GM10248 (cell line): ENCODE measurements around the gene RCBTB2.

Source experiments
- CTCF ChIA-PET: fragments of 300-600 bp; sonication (Branson Sonifier 250); formaldehyde crosslinking; extraction: SDS; loops from one replicate; lab custom pipeline; 2021; ENCODE audit warnings: antibody characterized with exemption; lab: Yijun Ruan, JAX
- POLR2A ChIA-PET: fragments of 350-650 bp; sonication (Branson Sonifier 250); formaldehyde crosslinking; extraction: SDS; loops from one replicate; lab custom pipeline; 2020; ENCODE audit warnings: antibody characterized with exemption; lab: Yijun Ruan, JAX
- DNase-seq: peaks from one replicate; pipeline ENCODE4 v3.0.0; 2012; ENCODE audit errors: extremely low spot score
- CTCF ChIP-seq: IDR thresholded peaks from 2 replicates; pipeline ENCODE4 v1.5.1; 2012; ENCODE audit warnings: mild to moderate bottlenecking, low read depth; ENCODE audit errors: extremely low read depth, missing control alignments, control extremely low read depth

Gene RCBTB2

GRCh38 chr13:48564056-48564455, 31.2 kb upstream of the RCBTB2 start:
- CTCF ChIA-PET: interaction anchor here (8.8 kb wide), 1 partner anchor 16 kb away, joined by 50 read pairs; no protein-coding TSS in a partner anchor
- POLR2A ChIA-PET: no interaction called here
- no peak for TF ChIP-seq CTCF

DNA sequence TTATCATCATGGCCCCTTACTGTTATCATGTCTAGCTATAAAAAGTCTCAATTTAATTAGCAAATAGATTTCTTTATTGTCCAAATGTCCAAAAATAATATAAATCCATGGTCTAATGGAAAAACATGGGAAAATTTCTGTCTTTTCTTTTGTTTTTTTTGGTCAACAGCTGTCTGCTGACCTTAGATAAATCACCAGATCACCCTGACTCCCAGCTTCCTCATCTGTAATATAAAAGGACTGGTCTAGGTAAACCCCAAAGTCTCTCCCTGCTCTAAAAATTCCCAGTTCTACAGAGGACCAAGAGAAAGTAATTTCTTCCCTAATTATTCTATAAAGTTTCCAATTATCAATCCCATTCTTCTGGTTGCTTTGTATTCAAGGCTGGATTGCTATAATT, 30.7 kb upstream of the RCBTB2 start:
- POLR2A ChIA-PET: no interaction called here
- no peak for DNase-seq
- TF ChIP-seq CTCF: no peak
- CTCF ChIA-PET: interaction anchor here (8.8 kb wide), 1 partner anchor 17 kb away, joined by 50 read pairs; no protein-coding TSS in a partner anchor

More at GRCh38 chr13:48564056-48564455, 31.2 kb upstream of the RCBTB2 start:
- no peak for DNase-seq

- ChIA-PET POLR2A (interaction anchor here (0.8 to 1.2 kb wide), 2 partner anchors 17 to 30 kb away, joined by 3 to 4 read pairs; partner anchors contain the start of gene RCBTB2), CTCF (interaction anchor here (1.0 to 8.8 kb wide), 5 partner anchors 13 to 34 kb away, joined by 3 to 50 read pairs (median 7); no protein-coding TSS in a partner anchor)
- no peak for TF ChIP-seq CTCF
- DNase-seq: peak; percentile 77
These were observed 29.6 kb upstream of the RCBTB2 start for GRCh38 chr13:48562296-48563066.

DNA sequence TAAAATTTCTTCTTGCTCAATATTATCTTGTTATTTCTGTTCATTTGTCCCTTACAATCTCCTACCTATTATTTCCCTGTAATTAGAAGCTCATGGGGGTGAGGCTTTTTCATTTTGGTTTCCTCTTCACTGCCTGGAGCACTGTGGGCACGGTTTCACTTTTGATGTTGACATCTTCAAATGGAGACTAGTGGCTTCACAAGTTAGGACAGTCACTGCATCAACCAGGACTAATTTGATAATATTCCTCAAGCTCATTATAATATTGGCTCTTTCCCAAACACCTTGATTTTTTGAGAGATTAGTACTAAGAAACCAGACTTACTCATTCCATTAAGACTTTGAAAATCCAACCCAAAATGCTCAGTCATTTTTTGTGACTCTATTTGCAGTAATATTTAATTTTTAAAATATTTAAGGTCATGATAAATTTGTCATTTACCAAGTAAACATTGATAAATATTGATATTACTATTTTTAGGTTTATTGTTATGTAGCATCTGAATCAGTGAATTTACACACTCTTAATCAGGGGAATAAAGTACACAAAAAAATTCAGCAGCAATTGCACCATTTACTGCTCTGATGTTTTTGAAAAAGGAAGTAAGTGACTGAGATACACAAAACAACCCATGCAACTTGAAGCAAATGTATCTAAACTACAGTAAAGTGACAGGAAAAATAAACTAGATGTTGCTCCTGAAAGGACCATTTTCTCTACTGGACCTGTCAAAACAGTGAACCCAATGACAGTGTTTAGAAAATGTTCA, 28.8 kb upstream of the RCBTB2 start:
- TF ChIP-seq CTCF: no peak
- ChIA-PET CTCF (interaction anchor here (1.0 to 8.8 kb wide), 6 partner anchors 10 to 33 kb away, joined by 3 to 50 read pairs (median 6); no protein-coding TSS in a partner anchor), POLR2A (interaction anchor here (0.8 to 1.2 kb wide), 2 partner anchors 18 to 29 kb away, joined by 3 to 4 read pairs; partner anchors contain the start of gene RCBTB2)
- DNase-seq: no peak

DNA sequence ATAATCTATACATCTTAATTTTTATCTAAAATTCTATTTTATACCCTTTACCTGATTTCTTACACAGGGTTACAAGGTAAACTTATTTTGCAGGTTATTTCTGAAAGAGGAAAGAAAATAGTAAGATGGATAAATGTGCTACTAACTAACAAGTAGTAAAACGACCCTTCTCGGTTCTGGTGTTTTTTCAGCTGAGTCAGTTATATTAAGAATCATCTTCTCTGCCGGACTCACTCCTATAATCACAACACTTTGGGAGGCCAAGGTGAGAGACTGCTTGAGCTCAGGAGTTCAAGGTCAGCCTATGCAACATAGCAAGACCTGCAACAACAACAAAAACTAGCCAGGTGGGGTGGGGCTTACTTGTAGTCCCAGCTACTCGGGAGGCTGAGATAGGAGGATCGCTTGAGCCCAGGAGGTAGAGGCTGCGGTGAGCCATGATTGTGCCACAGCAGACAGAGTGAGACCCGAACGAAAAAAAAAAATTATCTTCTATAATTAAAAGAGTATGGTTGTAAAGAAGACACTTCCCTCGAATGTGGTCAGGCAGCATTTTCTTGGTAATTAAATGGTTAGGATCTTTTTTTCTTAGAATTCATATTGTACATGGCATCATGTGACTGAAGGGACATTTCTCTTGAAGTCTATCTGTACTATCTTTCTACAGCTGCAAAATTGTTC, 27.9 kb upstream of the RCBTB2 start:
- TF ChIP-seq CTCF: no peak
- ChIA-PET CTCF (interaction anchor here (1.2 to 8.8 kb wide), 4 partner anchors 9 to 32 kb away, joined by 3 to 50 read pairs (median 8); no protein-coding TSS in a partner anchor), POLR2A (no interaction called here)
- DNase-seq: no peak

DNA sequence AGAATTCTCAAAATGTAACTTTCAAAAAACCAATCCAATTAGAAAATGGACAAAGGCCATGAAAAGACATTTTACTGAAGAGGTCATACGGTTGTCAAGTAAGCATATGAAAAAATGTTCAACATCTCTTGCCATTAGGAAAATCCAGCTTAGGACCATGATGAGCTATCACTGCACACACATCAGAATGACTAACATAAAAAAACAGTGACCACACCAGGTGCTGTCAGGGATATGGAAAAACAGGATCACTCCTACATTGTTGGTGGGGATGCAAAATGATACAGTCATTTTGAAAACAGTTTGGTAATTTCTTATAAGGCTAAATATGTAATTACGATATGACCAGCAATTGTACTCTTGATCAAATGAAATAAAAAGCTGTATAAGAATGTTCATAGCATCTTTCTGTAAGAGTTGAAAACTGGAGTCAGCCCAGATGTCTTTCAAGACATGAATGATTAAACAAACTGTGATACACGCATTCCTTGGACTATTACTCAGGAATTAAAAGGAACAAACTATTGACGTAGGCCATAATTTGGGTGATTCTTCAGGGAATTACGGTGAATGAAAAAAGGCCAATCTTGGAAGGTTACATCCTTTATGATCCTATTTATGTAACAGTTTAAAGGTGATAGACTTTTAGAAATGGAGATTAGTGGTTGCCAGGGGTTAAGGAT, 26.9 kb upstream of the RCBTB2 start:
- TF ChIP-seq CTCF: no peak
- ChIA-PET POLR2A (no interaction called here), CTCF (interaction anchor here (8.8 kb wide), 1 partner anchor 20 kb away, joined by 50 read pairs; no protein-coding TSS in a partner anchor)
- no peak for DNase-seq
